Mucosa of gallbladder (tissue), 1 donor: ENCODE measurements around the gene PDE1A. TPM values are rescaled to one million over a fixed set of nuclear protein-coding genes. Genes with fewer than 3 reads are reported as not detected.

ENCODE experiments used
- DNase-seq: peaks from one replicate; pipeline ENCODE4 v3.0.0-alpha.2; 2020; ENCODE audit warnings: low spot score
- total RNA-seq: library from RNA; stranded (reverse); gene quantifications from one replicate; pipeline ENCODE4 v1.2.1, GENCODE V29; 2021
- donor health status: DM: no; HTN: no; CAD: no.

The PDE1A gene
- total RNA-seq, 1 donor from 2014 or later, result 27.8 TPM

DNA sequence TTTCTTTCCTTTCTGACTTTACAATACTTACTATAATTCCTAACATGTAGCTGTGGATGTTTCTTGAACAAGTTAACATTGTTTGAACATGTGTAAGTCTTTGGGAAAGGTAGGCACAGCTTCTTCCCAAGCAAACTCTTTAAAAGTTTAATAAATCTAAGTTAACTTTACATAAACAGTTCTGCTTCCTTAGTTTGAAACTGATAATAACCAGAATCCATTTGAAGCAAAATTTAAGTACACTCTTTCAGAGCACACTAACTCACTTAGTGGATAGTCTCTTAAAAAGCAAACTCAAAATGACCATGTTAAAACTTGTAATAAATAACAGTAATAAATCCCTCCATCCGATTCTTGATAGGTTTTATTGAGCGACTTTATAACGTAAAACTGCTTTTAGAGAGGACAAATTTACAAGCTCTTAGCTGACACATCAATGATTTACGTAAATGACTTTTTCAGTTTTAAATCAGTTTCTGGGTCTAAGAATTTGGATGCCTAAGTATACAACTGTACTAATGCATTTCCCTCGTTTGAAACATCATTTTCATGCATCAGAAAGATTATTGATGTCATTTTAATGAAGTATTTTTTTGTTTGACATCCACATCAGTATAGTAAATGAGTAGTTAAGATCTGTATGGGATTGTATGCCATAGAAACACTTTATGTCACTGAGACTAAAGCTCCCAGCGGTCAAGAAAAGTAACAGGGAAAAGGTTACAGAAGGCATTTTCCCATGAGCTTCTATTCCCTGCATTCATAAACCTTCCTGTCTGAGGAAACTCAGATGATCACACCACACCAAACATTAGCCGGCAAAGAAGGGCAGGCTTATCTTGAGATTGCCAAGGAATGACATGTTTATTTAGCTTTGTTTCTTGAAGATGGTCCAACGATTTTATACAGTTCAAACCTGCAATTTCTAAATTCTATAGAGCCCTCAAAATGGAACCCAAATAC is 67.5 kb downstream of the PDE1A start:
- no peak for DNase-seq

DNA sequence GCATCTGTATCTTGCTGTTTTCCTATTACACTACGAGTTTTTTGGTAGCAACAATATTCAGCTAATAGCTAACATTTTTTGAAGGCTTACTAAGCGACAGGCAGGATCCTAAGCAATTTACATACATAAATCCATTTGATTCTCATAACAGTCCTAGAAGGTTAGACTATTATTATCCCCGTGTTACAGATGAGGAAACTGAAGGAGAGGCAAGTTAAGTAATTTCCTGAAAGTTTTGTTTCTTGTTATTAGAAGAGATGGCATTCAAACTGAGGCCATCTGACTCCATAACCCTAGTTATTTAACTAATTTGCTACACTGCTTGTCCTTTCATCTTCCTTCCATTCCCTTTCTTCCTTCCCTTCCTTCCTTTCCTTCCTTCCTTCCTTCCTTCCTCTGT is 68.2 kb downstream of the PDE1A start:
- no peak for DNase-seq

DNA sequence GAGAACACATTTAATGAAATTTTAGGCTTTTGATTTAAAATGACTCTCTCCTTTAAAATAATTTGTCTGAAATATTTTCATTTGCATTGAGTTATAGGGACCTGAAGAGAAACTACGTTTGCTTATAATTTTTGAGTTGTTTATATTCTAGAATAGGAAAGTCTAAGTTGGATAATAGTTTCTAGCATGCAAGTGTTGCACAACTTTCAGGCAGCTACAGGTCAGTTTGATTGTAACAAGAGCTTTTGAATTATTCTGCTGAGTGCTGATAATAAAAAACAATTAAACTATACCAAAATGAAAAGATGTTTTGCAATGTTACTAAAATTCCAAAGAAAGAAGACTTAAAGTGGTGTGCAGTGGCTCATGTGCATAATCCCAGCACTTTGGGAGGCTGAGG is 71.0 kb downstream of the PDE1A start:
- no peak for DNase-seq

DNA sequence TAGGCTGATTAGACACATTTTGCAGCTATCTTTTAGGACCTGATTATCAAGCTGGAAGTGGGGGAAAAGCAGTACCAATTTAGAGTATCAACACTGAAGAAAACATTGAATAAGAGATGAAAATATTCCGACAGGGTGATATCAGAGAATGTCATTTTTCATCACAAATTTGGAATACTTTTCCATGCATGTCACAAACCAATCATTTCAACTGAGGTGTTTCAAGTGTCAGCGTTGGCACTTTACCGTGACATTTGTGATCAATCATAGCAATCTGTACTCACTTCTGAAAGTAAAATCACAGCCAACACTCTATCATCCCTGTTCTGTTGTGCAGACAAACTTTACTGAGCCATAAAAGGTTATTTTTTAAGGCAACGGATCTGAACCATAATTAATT is 75.4 kb downstream of the PDE1A start:
- DNase-seq, result no peak

DNA sequence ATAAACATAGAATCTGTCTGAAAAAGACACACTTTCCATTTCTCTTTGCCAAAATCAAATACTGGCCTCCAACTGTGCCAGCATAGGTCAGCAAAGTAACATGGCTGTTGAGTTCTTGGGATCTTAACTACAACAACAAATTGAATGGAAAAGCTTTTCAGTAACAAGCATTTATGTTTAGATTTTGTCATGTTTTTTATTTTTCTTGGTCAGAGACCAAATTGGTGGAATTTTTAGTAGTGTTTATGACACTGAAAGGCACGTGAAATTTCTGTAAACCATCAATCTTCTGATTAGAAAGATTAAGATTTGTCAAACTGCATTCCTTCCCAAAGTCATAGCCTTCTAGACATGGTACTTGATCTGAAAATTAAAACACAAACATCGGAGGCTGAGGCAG is 77.6 kb downstream of the PDE1A start:
- no peak for DNase-seq

DNA sequence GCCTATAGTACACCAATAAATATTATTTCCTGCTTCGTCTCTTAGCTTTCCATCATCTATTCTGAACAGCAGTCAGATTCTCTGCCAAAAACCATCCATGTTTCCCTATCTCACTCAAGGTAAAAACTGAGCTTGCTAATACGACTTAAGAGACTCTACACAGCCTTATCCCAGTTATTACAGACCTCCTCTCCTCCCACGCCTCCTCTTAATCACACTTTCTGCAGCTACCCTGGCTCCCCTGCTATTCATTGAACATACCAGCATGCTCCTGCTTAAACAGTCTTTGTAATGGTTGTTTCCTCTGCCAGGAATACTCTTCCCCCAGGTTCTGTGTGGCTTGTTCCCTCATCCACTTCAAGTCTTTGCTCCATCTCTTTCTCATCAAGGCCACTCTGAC is 81.5 kb downstream of the PDE1A start:
- DNase-seq, result no peak

DNA sequence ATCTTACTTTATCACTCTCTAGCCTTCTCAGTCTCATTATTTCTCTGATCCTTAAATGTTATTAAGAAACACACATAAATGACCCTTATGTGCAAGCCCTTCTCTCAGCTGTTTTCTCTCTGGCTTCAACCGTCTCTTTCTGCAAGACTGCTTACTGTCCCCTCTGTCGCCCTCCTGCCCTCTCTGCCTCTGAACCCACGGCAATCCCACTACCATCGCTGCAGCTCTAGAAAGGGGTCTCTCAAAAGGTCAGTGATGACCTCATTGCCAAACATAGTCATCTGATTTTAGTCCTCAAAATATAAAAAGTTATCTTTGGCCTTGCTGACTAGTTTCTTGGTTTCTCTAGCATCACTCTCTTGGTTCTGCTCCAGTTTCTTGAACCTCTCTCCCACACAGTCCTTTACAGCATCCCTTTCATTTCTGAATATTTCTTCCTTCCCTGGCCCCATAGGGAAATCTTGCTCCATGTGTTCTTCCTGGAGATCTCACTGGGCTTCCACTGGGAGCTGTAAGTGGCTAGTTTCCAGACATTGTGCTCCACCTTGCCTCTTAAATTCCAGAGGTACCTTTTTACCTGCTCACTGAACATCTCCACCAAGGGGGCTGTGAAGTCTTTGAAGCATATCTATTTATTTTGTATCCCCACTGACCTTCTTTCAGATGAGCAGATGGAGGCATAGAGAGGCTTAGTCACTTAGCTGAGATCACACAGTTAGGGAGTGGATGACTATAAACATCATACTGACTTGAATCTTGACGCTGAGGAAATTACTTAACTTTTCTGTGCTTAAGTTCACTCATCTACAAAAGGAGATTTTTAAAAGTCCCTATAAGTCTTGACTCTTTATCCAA is 96.2 kb downstream of the PDE1A start:
- no peak for DNase-seq

DNA sequence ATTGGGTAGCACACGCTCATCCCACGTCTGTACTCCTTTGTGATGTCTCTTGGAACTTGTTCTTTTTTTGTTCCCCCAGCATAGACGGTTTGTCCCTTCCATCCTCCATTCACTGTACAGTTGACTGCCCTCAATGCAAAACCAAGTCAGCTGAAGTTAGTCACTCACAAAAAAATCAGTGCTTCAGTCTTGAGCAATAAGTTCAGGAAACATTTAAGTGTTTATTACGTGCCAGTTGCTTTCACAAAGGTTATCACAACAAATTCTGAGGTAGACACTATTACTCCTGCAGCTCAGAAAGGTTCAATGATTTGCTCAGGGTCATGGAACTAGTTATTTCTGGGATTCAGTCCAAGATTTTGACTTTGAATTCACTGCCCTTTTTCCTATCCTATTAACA is 102.2 kb downstream of the PDE1A start:
- DNase-seq, result no peak

DNA sequence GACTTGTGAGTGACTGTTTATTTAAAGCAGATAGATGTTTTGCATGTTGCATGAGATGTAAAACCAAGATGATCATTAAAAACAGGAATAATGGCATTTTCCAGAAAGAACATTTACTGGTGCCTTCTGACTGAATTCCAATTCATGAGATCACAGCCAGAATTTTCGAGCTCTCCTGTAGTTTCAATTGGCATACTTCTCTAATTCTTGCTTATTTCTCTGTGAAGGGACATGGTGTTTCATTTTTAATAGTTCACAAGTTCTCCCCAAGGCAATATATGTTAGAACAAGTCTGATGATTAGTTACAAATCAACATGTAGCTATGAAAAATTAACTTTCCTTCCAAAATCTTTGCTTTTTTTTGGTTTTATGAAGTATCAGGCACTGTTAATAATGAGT is 105.7 kb downstream of the PDE1A start:
- no peak for DNase-seq

DNA sequence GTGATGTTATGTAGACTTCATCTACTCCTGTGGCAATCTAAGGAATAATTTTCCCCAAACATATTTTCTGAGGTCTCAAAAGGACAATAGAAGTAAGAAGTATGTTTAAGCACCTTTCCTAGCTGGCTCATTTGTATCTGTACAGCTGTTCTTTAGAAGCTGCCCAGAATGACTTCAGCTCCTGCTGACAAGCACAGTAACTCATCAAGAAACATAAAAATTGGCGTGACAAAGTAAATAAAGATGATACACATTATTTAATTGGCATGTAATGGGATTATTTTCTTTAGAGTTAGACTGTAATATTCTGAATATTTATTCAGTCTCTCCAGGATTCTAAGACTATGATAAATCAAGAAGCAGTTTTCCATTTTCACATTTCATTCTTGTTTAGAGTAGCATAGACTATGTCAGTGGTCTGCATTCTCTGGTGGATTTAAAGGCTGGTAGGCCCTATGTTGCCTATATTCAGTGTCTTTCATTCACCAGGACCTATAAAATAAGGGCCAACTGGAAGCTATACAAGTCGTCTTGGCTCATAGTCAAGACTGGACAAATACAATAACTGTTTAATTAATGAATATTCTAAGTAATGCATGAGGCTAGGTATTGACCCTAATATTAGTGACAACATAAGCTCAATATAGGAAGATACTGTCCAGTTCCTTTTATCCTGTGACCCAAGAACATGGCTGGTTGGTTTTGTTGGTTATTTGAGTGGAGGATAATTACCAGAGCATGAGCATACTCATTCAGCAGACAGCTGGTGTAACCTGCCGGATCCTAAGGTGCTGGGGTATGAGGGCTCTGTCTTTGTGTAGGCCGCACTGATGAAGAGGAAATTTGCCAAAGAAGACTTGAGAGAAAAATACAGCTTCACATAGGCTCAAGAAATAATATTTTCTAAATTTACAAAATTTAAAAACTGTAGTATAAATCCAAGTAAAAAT is 107.0 kb downstream of the PDE1A start:
- DNase-seq, result no peak

DNA sequence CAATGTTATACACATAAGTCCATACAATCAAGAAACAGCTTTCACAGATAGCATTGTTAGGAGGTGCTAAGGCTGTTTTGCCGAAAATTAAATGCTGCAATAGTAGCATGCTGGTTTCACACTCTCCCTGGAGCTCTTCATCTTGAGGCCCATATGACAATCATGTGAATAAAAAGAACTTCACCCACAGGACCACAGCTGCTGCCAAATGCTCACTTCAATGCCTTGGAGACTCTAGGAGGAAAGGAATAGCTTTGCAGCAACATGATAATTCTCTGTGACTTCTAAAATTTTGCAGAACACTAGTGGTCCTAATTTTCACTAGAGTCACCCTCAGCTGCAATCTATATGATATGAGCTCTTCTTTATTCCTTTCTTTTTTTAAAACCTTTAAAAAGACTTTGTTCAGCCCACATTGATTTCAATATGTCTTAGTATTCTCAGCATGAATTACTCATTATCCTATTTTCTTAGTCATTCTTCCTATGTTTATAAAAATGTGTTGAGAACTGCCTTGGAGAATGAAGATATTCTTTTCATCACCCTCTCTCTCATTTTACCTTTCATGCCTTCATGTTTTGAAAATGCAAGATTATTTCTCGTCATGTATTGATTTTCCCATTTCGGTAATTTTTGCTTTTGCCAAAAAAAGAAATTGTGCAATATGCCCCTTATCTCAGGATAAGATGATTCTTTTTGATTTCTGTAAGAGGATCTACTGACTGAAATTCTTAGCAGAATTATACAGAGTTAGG is 108.2 kb downstream of the PDE1A start:
- no peak for DNase-seq

DNA sequence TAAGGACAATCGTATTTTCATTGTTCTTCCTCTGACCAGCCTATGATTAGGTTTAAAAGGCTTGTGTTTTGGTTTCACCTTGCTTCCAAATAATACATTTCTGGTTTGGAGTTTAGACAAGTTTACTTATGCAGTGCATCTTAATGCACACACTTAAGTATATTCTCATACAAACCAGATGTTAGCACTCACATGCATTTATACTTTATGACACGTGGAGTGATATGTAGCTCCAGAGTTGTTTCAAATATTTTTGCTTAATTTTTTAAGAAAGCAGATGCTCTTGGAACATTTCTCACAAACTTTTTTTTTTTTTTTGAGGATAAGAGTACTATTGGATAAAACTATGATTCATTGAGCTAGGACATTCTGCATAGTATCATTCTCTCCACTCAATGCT is 109.9 kb downstream of the PDE1A start:
- no peak for DNase-seq

DNA sequence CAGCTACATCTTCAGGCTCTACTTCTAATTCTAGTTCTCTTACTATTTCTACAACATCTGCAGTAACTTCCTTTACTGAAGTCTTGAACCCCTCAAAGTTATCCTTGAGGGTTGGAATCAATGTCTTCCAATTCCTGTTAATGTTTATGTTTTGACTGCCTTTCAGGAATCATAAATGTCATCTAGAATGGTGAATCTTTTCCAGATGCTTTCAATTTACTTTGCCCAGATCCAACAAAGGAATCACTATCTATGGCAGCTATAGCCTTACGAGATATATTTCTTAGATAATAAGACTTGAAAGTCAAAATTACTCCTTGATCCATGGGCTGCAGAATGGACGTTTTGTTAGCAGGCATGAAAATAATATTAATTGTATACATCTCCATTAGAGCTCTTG is 123.9 kb downstream of the PDE1A start:
- DNase-seq, result no peak

DNA sequence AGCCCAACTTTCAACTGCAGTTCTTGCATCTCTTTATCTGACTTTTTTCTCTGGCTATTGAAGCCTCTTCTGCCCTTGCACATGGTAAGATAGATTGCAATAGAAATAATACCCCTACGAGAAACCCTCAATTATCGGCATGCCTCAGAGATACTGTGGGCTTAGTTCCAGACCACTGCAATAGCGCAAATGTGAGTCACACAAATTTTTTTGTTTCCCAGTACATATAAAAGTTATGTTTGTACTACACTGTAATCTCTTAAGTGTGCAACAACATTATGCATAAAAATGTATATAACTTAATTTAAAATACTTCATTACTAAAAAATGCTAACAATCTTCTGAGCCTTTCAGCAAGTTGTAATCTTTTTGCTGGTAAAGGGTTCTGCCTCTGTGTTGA is 124.7 kb downstream of the PDE1A start:
- DNase-seq, result no peak

DNA sequence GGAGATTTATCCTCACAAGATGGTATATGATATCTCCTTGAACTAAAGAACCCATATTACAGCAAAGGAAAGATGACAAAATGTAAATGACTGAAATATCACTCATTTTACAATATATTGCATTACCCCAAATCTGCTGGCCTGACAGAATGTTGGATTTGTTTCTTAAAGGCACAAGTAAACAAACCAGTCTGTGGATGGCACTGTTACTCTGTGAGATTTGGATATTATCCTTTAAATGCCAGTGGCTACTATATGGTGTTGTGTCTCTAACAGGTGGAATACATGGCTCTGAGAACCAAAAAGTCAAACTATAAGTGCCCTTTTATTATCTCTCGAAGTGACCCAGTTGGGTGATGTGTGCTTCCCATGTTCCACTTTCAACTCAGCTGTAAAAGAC is 125.7 kb downstream of the PDE1A start:
- no peak for DNase-seq

DNA sequence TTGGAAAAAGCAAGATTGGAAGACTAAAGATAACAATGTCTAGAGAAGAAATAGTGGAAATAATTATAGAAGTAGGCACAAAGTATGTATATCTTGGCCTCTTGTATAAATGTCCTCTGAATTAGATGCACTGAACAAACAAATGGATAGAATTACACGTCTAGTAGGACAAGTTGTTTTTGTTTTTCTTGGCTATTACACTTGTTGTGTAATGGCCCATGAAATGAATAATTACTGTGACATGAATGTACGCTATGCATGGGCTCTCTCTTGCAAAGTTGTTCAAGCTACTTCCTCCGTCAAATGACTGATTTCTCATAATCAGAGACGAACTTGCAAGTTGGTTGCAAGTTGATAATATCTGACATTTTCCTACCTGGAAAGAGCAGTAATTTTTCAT is 126.2 kb downstream of the PDE1A start:
- DNase-seq, result no peak

DNA sequence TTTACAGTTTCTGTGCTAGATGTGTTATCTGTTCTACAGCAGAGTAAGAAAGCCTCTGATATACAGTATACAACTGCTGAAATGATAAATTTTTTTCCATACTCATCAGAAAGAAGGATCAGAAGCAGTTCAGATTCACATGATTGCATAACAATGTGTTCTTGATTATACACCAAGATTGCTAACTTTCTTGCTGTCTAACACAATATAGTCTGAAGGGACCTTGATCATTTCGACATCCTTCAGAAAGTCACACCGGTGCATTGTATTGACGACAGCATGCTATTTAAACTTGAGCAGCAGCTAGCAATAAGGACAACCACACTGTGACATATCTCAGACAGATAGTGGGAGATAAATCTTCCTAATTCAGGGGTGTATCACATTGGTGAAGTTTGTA is 127.2 kb downstream of the PDE1A start:
- no peak for DNase-seq

DNA sequence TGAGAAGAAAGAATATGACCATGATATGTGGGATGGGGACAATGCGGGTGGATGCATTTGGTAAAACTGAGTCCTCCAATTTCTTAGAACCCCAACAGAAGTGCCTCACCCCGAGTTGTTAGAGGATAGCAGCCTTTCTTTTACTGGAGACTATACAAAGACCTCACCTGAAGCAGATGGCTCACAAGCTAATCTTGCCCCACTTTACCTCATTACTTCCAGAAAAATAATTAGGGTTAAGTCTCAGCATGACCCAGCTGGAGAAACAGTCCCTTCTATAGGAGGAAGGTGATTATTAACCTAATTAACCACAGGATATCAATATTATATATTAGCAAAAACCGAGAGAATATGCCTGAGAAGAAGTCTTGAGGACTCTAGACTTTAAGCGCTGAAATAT is 128.4 kb downstream of the PDE1A start:
- DNase-seq, result no peak

DNA sequence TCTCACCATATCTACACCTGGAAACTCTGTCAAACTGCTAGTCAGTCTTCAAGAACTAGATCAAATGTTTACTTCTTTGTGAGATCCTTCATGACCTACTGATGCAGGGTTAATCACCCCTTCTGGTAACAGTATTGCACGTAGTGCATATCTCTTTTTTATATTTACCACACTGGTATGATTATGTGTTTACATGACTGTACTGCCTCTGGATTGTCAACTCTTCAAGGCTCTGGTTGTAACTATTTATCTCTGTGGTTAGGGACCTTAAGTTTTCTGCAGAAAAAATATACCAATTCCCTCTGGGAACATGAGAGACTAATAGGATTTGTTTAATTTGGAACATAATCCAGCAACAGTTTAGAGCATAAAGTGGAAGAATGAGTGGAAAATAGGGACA is 135.5 kb downstream of the PDE1A start:
- no peak for DNase-seq

DNA sequence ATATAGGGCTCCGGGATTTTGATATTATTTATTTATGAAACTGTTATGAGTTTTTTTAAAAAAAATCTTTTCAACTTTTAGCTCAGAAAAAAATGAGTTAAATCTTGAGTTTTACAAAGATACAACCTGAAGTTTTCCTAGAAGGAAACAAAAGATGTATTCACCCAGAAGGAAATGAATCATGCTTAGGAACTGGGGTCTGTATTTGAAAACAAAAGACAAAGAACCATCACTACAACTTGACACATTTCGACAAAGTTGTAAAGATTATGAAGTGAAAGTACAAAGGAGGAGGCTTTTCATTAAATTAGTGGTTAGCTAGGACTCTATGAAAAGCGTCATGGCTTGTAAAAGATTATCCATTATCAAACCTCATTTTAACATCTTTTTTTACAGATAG is 143.3 kb downstream of the PDE1A start:
- DNase-seq, result no peak

DNA sequence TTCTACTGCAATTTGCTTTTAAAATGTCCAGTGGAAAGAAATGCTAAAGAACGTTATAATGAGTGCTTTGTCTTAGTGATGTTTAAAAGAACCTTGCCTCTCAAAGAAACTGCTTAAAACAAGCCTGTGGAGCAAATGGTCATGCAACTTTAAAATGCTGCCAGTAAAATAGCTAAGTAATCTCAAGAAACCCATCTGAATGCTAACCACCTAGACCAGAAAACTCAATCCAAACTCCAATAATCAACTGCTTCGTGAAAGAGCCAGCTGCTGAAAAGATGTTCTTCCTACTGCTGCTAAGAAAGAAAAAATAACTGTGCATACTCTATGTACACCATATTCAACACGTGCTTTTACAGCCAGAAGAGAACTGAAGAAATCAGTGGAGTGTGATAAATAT is 145.6 kb downstream of the PDE1A start:
- DNase-seq, result no peak
